Cardiac fibroblast (primary cell): Measurements from ENCODE around the gene SCARB1.

ENCODE experiments used
- DNase-seq, 2 donors: peaks; one replicate each; pipeline versions ENCODE4 v3.0.0 to v3.0.0-alpha.2; 2010; ENCODE audit warnings: low read depth in 2 of 2
- H3K4me3 ChIP-seq, 2 donors: replicated peaks in 1 of 2; 1 replicate in 1 of 2; 2 replicates in 1 of 2; pipeline ENCODE4 v1.5.1; 2011; ENCODE audit warnings: low read depth in 2 of 2, low read length in 2 of 2, mild to moderate bottlenecking in 2 of 2, moderate library complexity in 1 of 2
- CTCF ChIP-seq: IDR thresholded peaks from one replicate; pipeline ENCODE4 v1.5.1; 2011; ENCODE audit warnings: low read depth, mild to moderate bottlenecking, low read length, inconsistent platforms

SCARB1 gene

GRCh38 chr12:124827588-124828184, 36.0 kb downstream of the SCARB1 start:
- DNase-seq = no peak
- no peak for TF ChIP-seq CTCF
- H3K4me3 ChIP-seq = no peak overlapping the region

- no peak for TF ChIP-seq CTCF
- no peak for DNase-seq
- H3K4me3 ChIP-seq = no peak overlapping the region
Observed at GRCh38 chr12:124824195-124824594, 39.5 kb downstream of the SCARB1 start.

- no peak for TF ChIP-seq CTCF
- DNase-seq = no peak
- no peak overlapping the region for H3K4me3 ChIP-seq
Observed at GRCh38 chr12:124823272-124823970, 40.2 kb downstream of the SCARB1 start.

- TF ChIP-seq CTCF = no peak
- DNase-seq = no peak
- no peak overlapping the region for H3K4me3 ChIP-seq
Observed at GRCh38 chr12:124822218-124822617, 41.4 kb downstream of the SCARB1 start.

- no peak for DNase-seq
- H3K4me3 ChIP-seq = no peak overlapping the region
- TF ChIP-seq CTCF = no peak
Observed at GRCh38 chr12:124821252-124822200, 42.1 kb downstream of the SCARB1 start.

GRCh38 chr12:124820199-124820598, 43.5 kb downstream of the SCARB1 start:
- no peak for TF ChIP-seq CTCF
- no peak for DNase-seq
- no peak overlapping the region for H3K4me3 ChIP-seq
